Uterus (tissue), 2 donors: Measurements from ENCODE around the gene ALOX15.
"Not testable (repeated sequence)": the region's sequence is repeated elsewhere in the genome, so short reads cannot be mapped to it uniquely, and the experiment has no call there.

Experiments
- CTCF ChIP-seq, 4 experiments: fragments of 200-600 bp in 2 of 4; fragments of 450-650 bp in 2 of 4; sonication (generic) in 2 of 4; IDR thresholded peaks; one replicate each; pipeline ENCODE4 v1.5.1; 2016 to 2019; ENCODE audit warnings: antibody characterized with exemption in 4 of 4, mild to moderate bottlenecking in 2 of 4, moderate library complexity in 1 of 4
- POLR2A ChIP-seq, 2 donors: fragments of 450-650 bp; IDR thresholded peaks; one replicate each; pipeline ENCODE4 v1.6.1; 2016; ENCODE audit warnings: antibody characterized with exemption in 2 of 2, mild to moderate bottlenecking in 1 of 2, moderate library complexity in 1 of 2

GRCh38 chr17:4595685-4596342, 45.7 kb downstream of the ALOX15 start:
- not testable (repeated sequence) for TF ChIP-seq CTCF, POLR2A (IDR thresholded peaks at IDR 0.05)
